Measurements from ENCODE around the gene FREM2.

GRCh38 chr13:38713046-38713445, 26.2 kb downstream of the FREM2 start:
- no peak for TF ChIP-seq USF1 (IDR thresholded peaks at IDR 0.05)
- no peak for TF ChIP-seq RAD21 (IDR thresholded peaks at IDR 0.05; ENCODE audit: low read depth)
- no peak for TF ChIP-seq TAF1 (IDR thresholded peaks at IDR 0.05; ENCODE audit: low read depth)
- TF ChIP-seq CREB1 (IDR thresholded peaks at IDR 0.05; ENCODE audit: low read depth): no peak
- TF ChIP-seq EP300 (IDR thresholded peaks at IDR 0.05; ENCODE audit: borderline replicate concordance): no peak
- TF ChIP-seq MAX (IDR thresholded peaks at IDR 0.05): no peak
- TF ChIP-seq NFIC (IDR thresholded peaks at IDR 0.05): no peak
- no peak for TF ChIP-seq FOXM1 (IDR thresholded peaks at IDR 0.05; ENCODE audit: borderline replicate concordance, low read depth)
- no peak for TF ChIP-seq YY1 (IDR thresholded peaks at IDR 0.05; ENCODE audit: low read depth)
- no peak for TF ChIP-seq EGR1 (IDR thresholded peaks at IDR 0.05)

All from Ishikawa (cell line).